NK-92 (cell line): ENCODE results near the gene DYDC2.
"Not testable (repeated sequence)": the region's sequence is repeated elsewhere in the genome, so short reads cannot be mapped to it uniquely, and the experiment has no call there.

Experiments used
- DNase-seq: peaks from one replicate; lab custom pipeline; 2025; ENCODE audit not compliant: unreplicated experiment; lab: John Stamatoyannopoulos, UW

The DYDC2 gene

DNA sequence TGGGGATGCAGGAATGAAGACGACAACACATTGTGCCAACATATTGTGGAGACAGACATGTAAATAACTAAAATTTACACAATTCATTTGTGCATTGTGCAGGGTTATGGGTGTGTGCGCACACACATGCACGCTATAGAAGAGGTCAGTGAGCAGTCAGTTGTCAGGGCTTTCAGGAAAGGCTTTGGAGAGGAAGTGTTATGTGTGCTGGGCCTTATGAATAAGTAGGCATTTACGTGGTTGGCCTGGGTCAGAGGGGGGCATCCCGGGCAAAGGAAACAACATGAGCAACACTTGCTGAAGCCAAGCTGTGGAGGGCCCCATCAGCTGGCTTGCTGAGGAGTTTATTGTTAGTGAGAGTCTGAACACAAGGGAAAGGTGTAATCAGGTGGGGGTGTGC, 55.9 kb downstream of the DYDC2 start:
- no peak for DNase-seq

DNA sequence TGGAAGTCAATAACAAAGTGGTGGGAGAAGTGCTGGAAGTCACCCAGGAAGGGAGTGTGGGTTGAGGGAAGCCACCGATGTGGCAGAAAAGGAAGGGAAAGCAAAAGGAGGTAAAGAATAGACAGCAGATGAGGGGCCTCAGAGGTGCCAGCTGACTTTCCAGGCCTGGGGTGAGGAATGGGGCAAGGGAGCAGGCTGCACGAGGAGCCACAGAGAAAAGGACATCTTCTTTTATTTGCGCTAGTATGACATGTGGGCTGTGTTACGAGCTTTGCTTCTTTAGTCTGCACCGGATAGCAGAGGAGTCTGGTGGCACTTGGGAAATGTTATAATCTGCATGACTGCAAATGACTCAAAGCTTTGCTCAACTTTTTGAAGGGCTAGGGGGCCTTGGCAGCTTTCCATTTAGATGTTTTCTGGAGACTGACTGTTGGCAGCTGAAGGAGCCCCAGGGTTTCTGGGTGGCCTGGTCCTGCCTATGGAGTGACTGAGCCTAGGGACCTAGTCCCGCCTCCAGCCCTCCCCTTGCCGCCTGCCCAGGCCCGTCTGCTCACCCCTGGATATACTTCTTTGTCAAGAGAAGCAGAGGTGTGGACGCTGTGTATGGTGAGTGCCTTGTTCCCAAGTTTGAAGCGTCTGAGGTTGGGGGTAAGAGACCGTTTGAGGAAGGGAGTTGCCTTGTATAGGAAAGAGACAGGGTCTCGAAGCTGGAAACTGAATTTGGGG, 56.9 kb downstream of the DYDC2 start:
- no peak for DNase-seq

DNA sequence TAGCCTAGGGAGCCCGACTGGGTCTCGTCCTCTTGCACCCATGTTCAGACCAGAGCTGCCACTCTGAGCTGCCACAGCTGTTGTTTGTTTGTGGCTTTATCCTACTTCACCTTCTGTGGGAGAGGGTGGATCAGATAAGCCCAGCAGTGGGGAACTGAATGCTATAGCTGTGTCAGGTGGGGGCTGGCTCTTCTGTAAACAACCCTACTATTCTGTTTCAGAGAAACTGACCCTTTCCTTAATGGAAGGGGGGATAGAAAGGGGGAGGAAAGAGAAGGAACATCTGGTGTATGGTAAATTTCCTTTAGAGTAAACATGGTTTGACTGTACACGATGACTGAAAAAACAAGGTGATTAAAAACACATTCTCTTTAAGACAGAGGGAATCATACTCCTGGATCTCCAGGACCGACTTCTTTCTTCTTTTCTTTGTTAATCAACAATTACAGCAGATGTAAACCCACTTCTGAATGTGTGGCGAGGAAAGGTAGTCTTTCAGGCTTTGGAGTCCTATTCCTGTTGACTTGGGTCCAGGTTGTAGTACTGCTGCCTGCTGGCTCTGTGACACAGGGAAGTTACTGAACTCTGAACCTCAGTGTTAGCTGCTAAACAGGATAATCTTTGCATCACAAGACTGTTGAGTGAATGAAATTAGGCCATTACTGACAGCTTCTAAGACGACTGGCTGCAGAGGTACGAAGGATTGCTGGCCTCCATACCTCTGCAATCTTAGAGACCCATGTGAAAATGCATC, 57.7 kb downstream of the DYDC2 start:
- DNase-seq = no peak

DNA sequence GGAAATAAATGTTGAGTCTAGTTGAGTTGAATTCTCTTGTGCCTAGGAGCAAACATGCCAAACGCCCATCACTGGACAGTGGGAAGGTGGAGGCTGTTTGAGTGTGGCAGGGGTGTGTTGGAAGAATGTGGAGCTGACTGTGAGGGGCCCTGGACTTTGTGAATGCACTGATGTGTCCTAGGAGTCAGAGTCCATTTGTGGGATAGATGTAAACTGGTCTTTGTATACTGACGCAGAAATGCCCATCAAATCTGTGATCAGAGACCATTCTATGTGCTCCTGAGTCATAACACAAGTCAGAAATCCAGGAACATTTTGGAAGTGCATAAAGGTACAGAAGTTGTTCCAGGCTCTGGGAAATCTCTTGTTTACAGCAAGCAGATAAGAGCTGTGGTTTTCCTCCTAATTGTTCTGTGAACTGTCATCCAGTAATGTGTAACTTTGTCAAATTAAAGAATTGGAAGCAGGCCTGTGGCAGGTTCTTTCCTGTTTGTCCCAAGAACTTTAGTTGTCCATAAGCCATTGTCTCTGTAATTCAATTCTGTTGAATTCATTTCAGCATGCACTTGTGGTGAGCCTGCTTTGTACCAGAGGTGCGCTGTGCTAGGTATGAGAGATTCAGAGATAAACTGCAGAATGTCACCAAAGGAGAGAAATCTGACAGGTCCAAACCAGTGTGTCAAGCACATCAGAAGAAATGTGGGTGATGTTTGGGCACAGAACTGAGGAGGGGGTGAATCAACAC, 59.3 kb downstream of the DYDC2 start:
- DNase-seq = no peak

- no peak for DNase-seq
Observed at GRCh38 chr10:80416479-80417098, 60.0 kb downstream of the DYDC2 start.

DNA sequence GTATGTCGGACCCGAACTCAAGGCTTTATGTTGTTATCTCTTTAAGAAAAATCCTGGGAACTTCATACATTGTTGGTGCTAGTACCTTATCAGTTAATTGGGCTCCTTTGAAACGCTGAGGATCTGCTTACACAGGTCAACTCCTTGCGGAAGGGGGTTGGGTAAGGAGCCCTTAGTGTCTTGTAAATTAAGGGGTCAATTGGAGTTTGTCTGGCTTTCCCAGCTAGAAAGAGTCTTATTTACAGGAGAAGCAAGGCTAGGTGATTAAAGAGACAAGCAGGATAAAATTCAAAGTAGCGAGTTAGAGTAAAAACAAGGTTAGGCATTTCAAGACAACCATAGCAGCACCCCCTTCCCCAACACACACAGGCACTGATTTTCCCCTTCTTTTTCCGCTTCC, 60.7 kb downstream of the DYDC2 start:
- DNase-seq = not testable (repeated sequence)
